ENCODE data around the gene DCUN1D1.
"Not testable (repeated sequence)": the region's sequence is repeated elsewhere in the genome, so short reads cannot be mapped to it uniquely, and the experiment has no call there.

Gene DCUN1D1

GRCh38 chr3:182980204-182981037 lies at the start of gene DCUN1D1:
DCUN1D1 (minus strand) TSS chr3:182980538; CDS start chr3:182980489, 49 bp downstream.
- peak; percentile 55 for DNase-seq

- DNase-seq: no peak
Measured at GRCh38 chr3:183028416-183028815, 48.1 kb upstream of the DCUN1D1 start.

- DNase-seq: no peak
Measured at GRCh38 chr3:183027276-183027675, 46.9 kb upstream of the DCUN1D1 start.

GRCh38 chr3:183022936-183023516 lies 42.7 kb upstream of the DCUN1D1 start:
- no peak for DNase-seq

GRCh38 chr3:183018421-183019192 lies 38.3 kb upstream of the DCUN1D1 start:
- DNase-seq: no peak

GRCh38 chr3:183015185-183015584 lies 34.8 kb upstream of the DCUN1D1 start:
- no peak for DNase-seq

GRCh38 chr3:183013856-183014255 lies 33.5 kb upstream of the DCUN1D1 start:
- DNase-seq: no peak

- DNase-seq: no peak
Measured at GRCh38 chr3:183013074-183013473, 32.7 kb upstream of the DCUN1D1 start.

GRCh38 chr3:183008800-183009199 lies 28.5 kb upstream of the DCUN1D1 start:
- DNase-seq: no peak

GRCh38 chr3:183008303-183008702 lies 28.0 kb upstream of the DCUN1D1 start:
- no peak for DNase-seq

GRCh38 chr3:183006396-183007002 lies 26.2 kb upstream of the DCUN1D1 start:
- no peak for DNase-seq

GRCh38 chr3:182999767-183000166 lies 19.4 kb upstream of the DCUN1D1 start:
- no peak for DNase-seq

- not testable (repeated sequence) for DNase-seq
Measured at GRCh38 chr3:182993486-182994201, 13.3 kb upstream of the DCUN1D1 start.

- no peak for DNase-seq
Measured at GRCh38 chr3:182989566-182989965, 9.2 kb upstream of the DCUN1D1 start.

- no peak for DNase-seq
Measured at GRCh38 chr3:182986021-182986420, 5.7 kb upstream of the DCUN1D1 start.

- no peak for DNase-seq
Measured at GRCh38 chr3:182983876-182984275, 3.5 kb upstream of the DCUN1D1 start.

GRCh38 chr3:182981038-182981380 lies 671 bp upstream of the DCUN1D1 start:
- DNase-seq: no peak

GRCh38 chr3:182979674-182980191 lies 605 bp downstream of the DCUN1D1 start:
- no peak for DNase-seq

GRCh38 chr3:182979103-182979673 lies 1.1 kb downstream of the DCUN1D1 start:
- DNase-seq: no peak

GRCh38 chr3:182978387-182978786 lies 2.0 kb downstream of the DCUN1D1 start:
- no peak for DNase-seq

- no peak for DNase-seq
Measured at GRCh38 chr3:182973047-182973446, 7.3 kb downstream of the DCUN1D1 start.

- no peak for DNase-seq
Measured at GRCh38 chr3:182972387-182972786, 8.0 kb downstream of the DCUN1D1 start.
